Body of pancreas (tissue), 4 donors: ENCODE data around the gene PRMT7. TPM values are rescaled to one million over a fixed set of nuclear protein-coding genes. Genes with fewer than 3 reads are reported as not detected.

Experiments
- ATAC-seq: fragments of 150-250 bp; one replicate; pipeline ENCODE4 v1.9.1; 2016
- DNase-seq, 4 donors: peaks; one replicate each; pipeline ENCODE4 v3.0.0-alpha.2; 2019
- H3K27ac ChIP-seq, 4 donors: fragments of 200-600 bp; sonication (generic); 1 replicate in 3 of 4; 2 replicates in 1 of 4; pipeline versions ENCODE4 v1.5.1 to v1.6.1; 2016 to 2019; ENCODE audit warnings: mild to moderate bottlenecking in 1 of 4, mixed read lengths in 1 of 4, moderate library complexity in 1 of 4
- H3K27me3 ChIP-seq, 2 donors: fragments of 200-600 bp; sonication (generic); one replicate each; pipeline ENCODE4 v1.6.0; 2016; ENCODE audit warnings: mild to moderate bottlenecking in 1 of 2
- H3K36me3 ChIP-seq, 2 donors: fragments of 200-600 bp; sonication (generic); replicated peaks in 1 of 2; 2 replicates each; pipeline ENCODE4 v1.5.1; 2016; ENCODE audit warnings: low read depth in 2 of 2; ENCODE audit not compliant: insufficient read depth in 1 of 2
- H3K4me1 ChIP-seq: fragments of 200-600 bp; sonication (generic); one replicate; pipeline ENCODE4 v1.6.0; 2016
- H3K4me3 ChIP-seq, 2 donors: fragments of 200-600 bp; sonication (generic); 1 replicate in 1 of 2; 2 replicates in 1 of 2; pipeline ENCODE4 v1.5.1; 2016 to 2019
- H3K9me3 ChIP-seq, 3 donors: fragments of 200-600 bp; sonication (generic); 1 replicate in 2 of 3; 2 replicates in 1 of 3; pipeline ENCODE4 v1.5.1; 2016
- POLR2A ChIP-seq, 3 donors: fragments of 450-650 bp; IDR thresholded peaks; one replicate each; pipeline ENCODE4 v1.6.1; 2016; ENCODE audit warnings: antibody characterized with exemption in 3 of 3, mild to moderate bottlenecking in 2 of 3
- WGBS, 2 donors: methylation state at CpG; one replicate each; pipeline ENCODE4 v1.1.5; 2017; 5-methylcytosine and 5-hydroxymethylcytosine counted together
- intact Hi-C: fragments of 100-400 bp; cut with DNase I; formaldehyde crosslinking; loops from one replicate; pipeline ENCODE4 v1.15.1; 2023
- total RNA-seq, 2 donors: library from RNA; depleted of rRNA; stranded (reverse); fragments of >200 nt; gene quantifications; one replicate each; pipeline ENCODE4 v1.1.0, GENCODE V29; 2016
- TF ChIP-seq, protein P1 (sequence below), 7 experiments: fragments of 450-650 bp in 4 of 7; fragments of 200-600 bp in 3 of 7; sonication (generic) in 3 of 7; IDR thresholded peaks; one replicate each; pipeline ENCODE4 v1.5.1; 2016 to 2019; ENCODE audit warnings: antibody characterized with exemption in 7 of 7

The PRMT7 gene
- total RNA-seq, 2 donors from 2014 or later = 27.4 to 35.8 TPM

DNA sequence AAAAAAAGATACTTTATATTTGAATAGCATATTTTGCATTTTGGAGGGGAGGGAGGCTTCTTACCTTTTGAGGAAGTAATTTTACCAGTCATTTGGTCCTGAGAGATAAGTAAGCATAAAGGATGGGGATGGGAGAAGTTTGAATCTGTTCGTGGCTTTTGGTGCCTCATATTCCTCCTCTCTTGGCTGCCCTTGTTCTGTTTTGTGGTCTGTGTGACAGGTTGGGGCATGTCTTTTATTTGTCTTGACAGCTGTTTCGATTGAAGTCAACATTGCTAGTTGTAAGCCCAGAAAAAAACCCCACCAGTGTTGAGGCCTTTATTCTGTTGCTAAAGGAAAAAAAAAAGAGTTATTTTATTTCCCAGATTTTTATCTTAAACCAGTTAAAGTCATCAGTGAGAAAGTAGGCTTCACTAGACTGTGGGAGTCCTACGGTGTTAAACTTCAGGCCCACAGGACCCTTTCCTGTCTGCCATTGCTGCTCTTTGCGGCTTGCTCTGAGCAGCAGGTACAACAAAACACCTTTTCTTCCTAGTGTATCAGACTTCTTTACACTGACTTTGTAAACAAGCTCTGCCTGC lies 35.1 kb upstream of the PRMT7 start:
- DNase-seq (no peak), ATAC-seq (no peak)
- Histone ChIP-seq H3K27me3 (no peaks in the 10 kb centered on the region), H3K36me3 (no peaks in the 10 kb centered on the region), H3K4me1 (peaks cover 21% of the 10 kb centered on the region), H3K4me3 (no peak overlapping the region), H3K27ac (no peak overlapping the region), H3K9me3 (no peaks in the 10 kb centered on the region)
- 64 to 73% methylated on average over 4 of the region's 4 CpGs for WGBS, 2 donors
- TF ChIP-seq, protein P1, sequence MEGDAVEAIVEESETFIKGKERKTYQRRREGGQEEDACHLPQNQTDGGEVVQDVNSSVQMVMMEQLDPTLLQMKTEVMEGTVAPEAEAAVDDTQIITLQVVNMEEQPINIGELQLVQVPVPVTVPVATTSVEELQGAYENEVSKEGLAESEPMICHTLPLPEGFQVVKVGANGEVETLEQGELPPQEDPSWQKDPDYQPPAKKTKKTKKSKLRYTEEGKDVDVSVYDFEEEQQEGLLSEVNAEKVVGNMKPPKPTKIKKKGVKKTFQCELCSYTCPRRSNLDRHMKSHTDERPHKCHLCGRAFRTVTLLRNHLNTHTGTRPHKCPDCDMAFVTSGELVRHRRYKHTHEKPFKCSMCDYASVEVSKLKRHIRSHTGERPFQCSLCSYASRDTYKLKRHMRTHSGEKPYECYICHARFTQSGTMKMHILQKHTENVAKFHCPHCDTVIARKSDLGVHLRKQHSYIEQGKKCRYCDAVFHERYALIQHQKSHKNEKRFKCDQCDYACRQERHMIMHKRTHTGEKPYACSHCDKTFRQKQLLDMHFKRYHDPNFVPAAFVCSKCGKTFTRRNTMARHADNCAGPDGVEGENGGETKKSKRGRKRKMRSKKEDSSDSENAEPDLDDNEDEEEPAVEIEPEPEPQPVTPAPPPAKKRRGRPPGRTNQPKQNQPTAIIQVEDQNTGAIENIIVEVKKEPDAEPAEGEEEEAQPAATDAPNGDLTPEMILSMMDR (IDR thresholded peaks at IDR 0.05) = no peak
- TF ChIP-seq POLR2A (IDR thresholded peaks at IDR 0.05) = no peak
- intact Hi-C loops = no loop called here

- TF ChIP-seq POLR2A (IDR thresholded peaks at IDR 0.05) = no peak
- TF ChIP-seq, protein P1 (IDR thresholded peaks at IDR 0.05) = no peak
- no peak overlapping the region for H3K27ac ChIP-seq
- H3K4me3 ChIP-seq = no peak overlapping the region
- no peaks in the 10 kb centered on the region for H3K27me3 ChIP-seq
- peaks cover 17% of the 10 kb centered on the region for H3K4me1 ChIP-seq
- H3K9me3 ChIP-seq = no peaks in the 10 kb centered on the region
- DNase-seq = no peak
- intact Hi-C loops = no loop called here
- ATAC-seq = no peak
- 61 to 64% methylated on average over 3 of the region's 3 CpGs for WGBS, 2 donors
- H3K36me3 ChIP-seq = no peaks in the 10 kb centered on the region
Observed at GRCh38 chr16:68276223-68276622, 34.6 kb upstream of the PRMT7 start.

GRCh38 chr16:68279726-68280558 lies 30.9 kb upstream of the PRMT7 start:
- no peaks in the 10 kb centered on the region for H3K4me1 ChIP-seq

GRCh38 chr16:68281368-68282063 lies 29.3 kb upstream of the PRMT7 start:
- no peaks in the 10 kb centered on the region for H3K4me1 ChIP-seq
- H3K27me3 ChIP-seq = no peaks in the 10 kb centered on the region
- ATAC-seq (no peak), DNase-seq (no peak)
- WGBS, 2 donors = 80 to 92% methylated on average over 4 of the region's 4 CpGs
- H3K36me3 ChIP-seq = no peaks in the 10 kb centered on the region
- no peak overlapping the region for H3K27ac ChIP-seq
- TF ChIP-seq POLR2A (IDR thresholded peaks at IDR 0.05) = no peak
- TF ChIP-seq, protein P1 (IDR thresholded peaks at IDR 0.05) = no peak
- H3K4me3 ChIP-seq = no peak overlapping the region
- intact Hi-C loops = no loop called here
- no peaks in the 10 kb centered on the region for H3K9me3 ChIP-seq

More at GRCh38 chr16:68279726-68280558, 30.9 kb upstream of the PRMT7 start:
- no peaks in the 10 kb centered on the region for H3K9me3 ChIP-seq
- H3K27ac ChIP-seq = no peak overlapping the region
- no peaks in the 10 kb centered on the region for H3K36me3 ChIP-seq
- 85 to 86% methylated on average over 13 of the region's 13 CpGs for WGBS, 2 donors
- H3K4me3 ChIP-seq = no peak overlapping the region
- no peak for DNase-seq
- TF ChIP-seq, protein P1 (IDR thresholded peaks at IDR 0.05) = no peak
- TF ChIP-seq POLR2A (IDR thresholded peaks at IDR 0.05) = no peak
- no peaks in the 10 kb centered on the region for H3K27me3 ChIP-seq
- intact Hi-C loops = no loop called here
- ATAC-seq = no peak
